Activated CD4-positive, alpha-beta T cell treated with anti-CD3 and anti-CD28 coated beads for 36 hours (primary cell): ENCODE results near the gene CCDC91. TPM values are rescaled to one million over a fixed set of nuclear protein-coding genes. Genes with fewer than 3 reads are reported as not detected.
A peak's percentile ranks its signal among the peaks of the same experiment; 100 is the strongest.

Source experiments
- ATAC-seq: fragments of 200-7000 bp; cut with Tn5 transposase; one replicate; pipeline ENCODE4 v1.10.0; 2021; ENCODE audit warnings: mild to moderate bottlenecking, moderate library complexity
- CTCF ChIA-PET: fragments of 350-600 bp; sonication (Branson Sonifier 250); formaldehyde crosslinking; loops from one replicate; lab custom pipeline; 2021; ENCODE audit warnings: antibody characterized with exemption; lab: Charles Lee
- POLR2A ChIA-PET: fragments of 350-600 bp; sonication (Branson Sonifier 250); formaldehyde crosslinking; loops from one replicate; lab custom pipeline; 2021; ENCODE audit warnings: antibody characterized with exemption, inconsistent platforms; lab: Charles Lee
- DNase-seq: peaks from one replicate; pipeline ENCODE4 v3.0.0-alpha.2; 2020
- H3K27ac Mint-ChIP-seq: one replicate; pipeline ENCODE4 v1.8.0; 2021; ENCODE audit warnings: mixed read lengths
- H3K27me3 Mint-ChIP-seq: one replicate; pipeline ENCODE4 v1.8.0; 2021; ENCODE audit warnings: mixed read lengths
- H3K36me3 Mint-ChIP-seq: one replicate; pipeline ENCODE4 v1.8.0; 2021; ENCODE audit warnings: low read depth, mixed read lengths
- H3K4me1 Mint-ChIP-seq: one replicate; pipeline ENCODE4 v1.8.0; 2021; ENCODE audit warnings: mixed read lengths
- H3K4me3 Mint-ChIP-seq: one replicate; pipeline ENCODE4 v1.8.0; 2021; ENCODE audit warnings: mild to moderate bottlenecking, moderate library complexity, mixed read lengths
- H3K9me3 Mint-ChIP-seq: one replicate; pipeline ENCODE4 v1.8.0; 2021; ENCODE audit warnings: low read depth, mixed read lengths
- intact Hi-C, 2 experiments: fragments of 100-400 bp; cut with DNase I in 1 of 2; cut with micrococcal nuclease in 1 of 2; formaldehyde crosslinking; loops; one replicate each; pipeline versions ENCODE4 v1.14.2 to v1.15.1; 2022 to 2024; cut with DNase I, micrococcal nuclease
- total RNA-seq, 2 experiments: library from RNA; stranded (reverse); gene quantifications; one replicate each; pipeline ENCODE4 v1.2.3, GENCODE V29; 2021

Gene CCDC91
- total RNA-seq, 2 experiments from 2014 or later = 13.9 to 16.0 TPM

DNA sequence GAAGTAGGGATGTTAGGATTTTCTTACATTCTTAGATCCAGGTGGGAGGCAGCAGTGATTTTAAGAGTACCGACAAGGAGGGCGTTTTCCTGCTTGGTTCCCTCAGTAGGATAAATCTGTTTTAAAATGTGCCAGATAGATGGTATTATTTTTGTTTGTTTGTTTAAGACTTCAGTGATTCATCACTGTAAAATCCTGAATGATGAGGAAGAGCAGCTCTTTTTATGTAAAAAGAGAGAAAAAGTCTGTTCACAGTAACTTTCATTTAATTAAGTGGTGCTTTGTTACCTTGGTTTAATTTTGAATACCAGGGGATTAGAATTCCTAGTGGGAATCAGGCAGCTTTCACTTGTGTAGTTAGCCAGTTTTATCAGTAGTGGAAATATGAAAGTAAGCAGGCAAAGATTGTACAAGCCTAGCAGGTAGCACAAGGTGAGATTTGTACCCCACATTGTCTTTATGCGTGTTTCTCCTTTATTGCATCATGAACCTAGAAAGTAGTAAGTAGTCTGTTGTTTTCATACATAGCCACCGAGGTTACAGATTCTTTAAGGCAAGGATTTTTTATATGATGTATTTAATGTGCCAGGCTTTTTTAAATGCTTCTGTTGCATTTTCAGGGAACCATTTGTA lies 349.6 kb downstream of the CCDC91 start:
- ATAC-seq (no peak), DNase-seq (no peak)
- Mint-ChIP-seq H3K27me3 (no peaks in the 10 kb centered on the region), H3K4me1 (peaks cover 18% of the 10 kb centered on the region), H3K4me3 (no peak overlapping the region), H3K36me3 (peaks cover 12% of the 10 kb centered on the region), H3K27ac (no peak overlapping the region), H3K9me3 (no peaks in the 10 kb centered on the region)
- ChIA-PET POLR2A (no interaction called here), CTCF (no interaction called here)
- intact Hi-C loops = no loop called here

DNA sequence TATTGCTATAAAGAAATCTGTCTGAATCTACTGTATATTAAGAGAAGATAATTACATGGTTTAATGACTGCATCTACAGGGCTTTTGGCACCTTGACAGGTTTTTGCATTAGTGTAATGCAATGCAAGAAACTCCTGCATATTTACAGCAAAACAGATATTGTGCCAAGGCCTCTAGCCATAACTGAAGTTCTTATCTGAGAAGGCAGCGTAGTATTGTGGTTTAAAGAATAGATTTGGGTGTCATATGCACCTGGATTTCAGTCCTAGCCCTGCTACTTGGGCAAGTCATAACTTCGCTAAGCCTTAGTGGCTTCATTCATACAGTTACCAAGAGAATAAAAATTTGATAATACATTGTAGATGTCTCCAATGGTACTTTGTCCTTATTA lies 350.1 kb downstream of the CCDC91 start:
- POLR2A ChIA-PET = no interaction called here
- peaks cover 18% of the 10 kb centered on the region for H3K4me1 Mint-ChIP-seq
- H3K9me3 Mint-ChIP-seq = no peaks in the 10 kb centered on the region
- H3K27me3 Mint-ChIP-seq = no peaks in the 10 kb centered on the region
- CTCF ChIA-PET = no interaction called here
- peaks cover 10% of the 10 kb centered on the region for H3K36me3 Mint-ChIP-seq
- no peak for DNase-seq
- intact Hi-C loops = no loop called here
- no peak overlapping the region for H3K4me3 Mint-ChIP-seq
- peak; percentile 23 for ATAC-seq
- H3K27ac Mint-ChIP-seq = no peak overlapping the region

DNA sequence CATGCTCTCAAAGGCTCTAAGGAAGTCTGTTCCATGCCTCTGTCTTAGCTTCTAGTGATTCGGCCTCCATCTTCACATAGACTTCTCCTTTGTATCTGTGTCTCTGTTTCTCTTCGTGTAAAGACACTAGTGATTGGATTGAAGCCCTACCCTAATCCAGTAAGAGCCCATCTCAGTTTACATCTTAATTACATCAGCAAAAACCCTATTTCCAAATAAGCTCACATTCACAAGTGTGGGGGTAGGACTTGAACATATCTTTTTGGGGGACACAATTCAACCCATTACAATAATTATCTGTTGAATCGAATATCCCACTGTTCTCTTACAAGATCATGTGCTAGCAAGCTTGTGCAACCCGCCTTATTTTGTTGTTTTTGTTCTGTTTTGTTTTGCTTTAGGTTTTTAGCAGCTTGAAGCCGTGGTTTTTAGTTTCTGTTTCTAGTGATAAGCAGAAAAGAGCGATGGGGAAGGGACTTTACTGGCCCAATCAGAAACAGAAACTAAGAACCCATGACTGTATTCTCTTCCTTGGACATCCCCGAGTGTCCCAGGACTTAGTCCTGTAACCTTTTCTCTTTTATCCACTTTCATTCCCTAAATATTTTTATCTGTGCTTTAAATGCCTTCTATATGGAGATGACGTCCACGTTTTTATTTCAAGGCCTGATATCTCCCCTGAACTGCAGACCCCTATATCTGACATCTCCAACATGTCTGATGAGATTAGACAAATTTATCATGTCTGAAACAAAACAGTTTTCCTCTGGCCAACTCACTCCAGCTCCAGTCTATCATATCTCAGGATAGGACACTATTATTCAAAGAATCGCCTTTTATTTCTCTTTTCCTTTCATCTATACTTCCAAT lies 353.0 kb downstream of the CCDC91 start:
- H3K27ac Mint-ChIP-seq = peak overlapping the region; percentile 20
- POLR2A ChIA-PET = no interaction called here
- peaks cover 11% of the 10 kb centered on the region for H3K4me1 Mint-ChIP-seq
- no peaks in the 10 kb centered on the region for H3K27me3 Mint-ChIP-seq
- no peak for DNase-seq
- no peak overlapping the region for H3K4me3 Mint-ChIP-seq
- intact Hi-C loops = no loop called here
- no peak for ATAC-seq
- peaks cover 7% of the 10 kb centered on the region for H3K36me3 Mint-ChIP-seq
- no peaks in the 10 kb centered on the region for H3K9me3 Mint-ChIP-seq
- CTCF ChIA-PET = no interaction called here

DNA sequence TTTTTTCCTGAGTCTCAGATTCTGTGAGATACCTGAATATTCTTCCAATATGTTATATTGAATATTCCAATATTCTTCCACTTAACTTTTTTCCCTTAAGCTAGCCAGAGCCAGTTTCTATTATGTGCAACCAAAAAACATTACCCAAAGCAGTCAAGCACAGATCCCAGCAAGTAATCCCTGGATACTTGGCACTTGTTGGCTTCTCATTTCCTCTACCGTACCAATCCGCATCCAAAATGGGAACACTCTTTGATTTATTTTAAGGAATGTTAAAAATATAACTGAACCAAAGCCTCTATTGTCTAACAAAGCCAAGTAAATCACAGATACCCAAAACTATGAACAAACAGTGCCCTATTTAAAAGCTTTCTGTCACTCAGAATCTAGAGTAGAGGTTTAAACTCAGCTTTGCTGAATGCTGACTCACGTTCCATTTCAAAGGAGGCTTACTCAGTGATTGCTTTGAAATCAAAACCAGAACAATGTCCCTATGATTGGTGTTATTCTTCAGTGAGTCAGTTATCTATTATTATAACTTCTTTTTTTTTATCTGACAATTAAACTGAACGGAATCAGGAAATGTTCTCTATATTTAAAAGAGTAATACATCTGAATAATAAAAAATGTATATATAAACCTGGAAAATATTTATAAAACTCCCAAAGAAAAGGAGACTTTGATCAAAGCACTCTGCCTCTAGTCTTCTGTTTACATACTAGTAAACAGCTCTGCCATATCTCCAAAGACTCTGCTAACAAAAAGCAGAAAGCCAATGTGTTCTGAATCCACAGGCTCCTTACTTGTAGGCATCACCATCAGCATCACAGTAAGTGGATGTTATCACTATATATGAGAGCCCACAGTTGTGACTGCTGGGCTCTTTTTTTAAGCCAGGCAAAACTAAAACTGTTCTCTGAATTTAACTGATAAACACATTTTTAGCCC lies 360.8 kb downstream of the CCDC91 start:
- CTCF ChIA-PET = interaction anchor here (0.6 kb wide), 2 partner anchors 9 to 405 kb away, joined by 3 read pairs; no protein-coding TSS in a partner anchor

DNA sequence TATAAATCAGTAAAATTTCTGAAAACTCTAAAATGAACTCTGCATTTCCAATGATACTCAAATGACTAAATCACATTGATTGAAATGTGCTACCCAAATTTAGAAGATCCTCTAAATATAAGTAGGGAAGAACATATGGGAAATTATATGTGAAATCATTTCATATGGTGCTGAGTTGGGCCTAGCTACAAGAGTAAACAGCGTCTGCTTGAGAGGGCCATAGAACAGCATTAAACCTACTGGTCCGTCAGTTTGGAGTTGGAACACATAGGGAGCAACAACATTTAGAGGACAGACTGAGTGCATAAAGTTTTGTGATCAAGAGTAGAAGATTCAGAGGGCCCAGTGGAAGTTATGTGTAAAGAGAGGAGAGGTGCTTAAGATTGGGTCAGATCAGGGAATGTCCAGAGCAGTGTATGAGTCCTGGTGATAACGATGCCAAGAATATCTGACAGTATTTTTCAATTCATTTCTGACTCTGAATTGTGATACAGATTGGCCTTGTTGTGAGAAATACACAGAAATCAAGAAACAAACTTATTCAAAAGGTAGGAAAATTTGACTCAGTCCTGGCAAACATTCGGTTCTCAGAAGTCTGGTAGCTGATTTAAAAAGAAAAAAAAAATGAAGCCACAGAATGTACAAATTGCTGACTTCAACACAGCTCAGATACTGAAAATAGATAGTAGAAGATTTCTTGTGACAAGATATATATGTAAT lies 362.2 kb downstream of the CCDC91 start:
- Mint-ChIP-seq H3K4me1 (peaks cover 12% of the 10 kb centered on the region), H3K4me3 (no peak overlapping the region), H3K36me3 (peaks cover 3% of the 10 kb centered on the region), H3K27me3 (no peaks in the 10 kb centered on the region), H3K27ac (peak overlapping the region; percentile 15), H3K9me3 (no peaks in the 10 kb centered on the region)
- peak; percentile 85 for ATAC-seq
- intact Hi-C loops = no loop called here
- ChIA-PET CTCF (no interaction called here), POLR2A (no interaction called here)
- no peak for DNase-seq

More for the DNA sequence above, 360.8 kb downstream of the CCDC91 start:
- DNase-seq (no peak), ATAC-seq (peak; percentile 57)
- Mint-ChIP-seq H3K9me3 (no peaks in the 10 kb centered on the region), H3K27ac (no peak overlapping the region), H3K4me1 (peaks cover 10% of the 10 kb centered on the region), H3K4me3 (no peak overlapping the region), H3K27me3 (no peaks in the 10 kb centered on the region), H3K36me3 (peaks cover 3% of the 10 kb centered on the region)
- POLR2A ChIA-PET = interaction anchor here (0.7 kb wide), 1 partner anchor 552 kb away, joined by 6 read pairs; no protein-coding TSS in a partner anchor
- intact Hi-C loops = no loop called here

DNA sequence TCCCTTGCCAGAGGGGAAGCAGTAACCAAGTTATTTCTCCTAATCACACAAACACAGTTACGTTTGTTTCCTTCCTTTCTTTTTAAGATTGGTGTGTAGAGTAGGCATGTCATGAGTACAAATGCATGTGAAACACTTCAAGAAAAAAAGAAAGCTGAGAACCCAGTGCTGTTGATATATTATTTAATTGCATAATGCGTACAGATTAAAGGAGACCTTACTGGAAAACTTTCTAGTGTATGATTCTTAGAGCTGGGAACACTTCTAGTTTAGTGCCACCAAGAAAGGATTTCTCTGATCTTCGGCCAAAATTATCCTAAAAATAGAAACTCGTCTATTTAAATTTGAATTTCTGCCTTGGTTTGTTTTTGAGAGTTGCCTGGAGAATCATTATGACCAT lies 365.5 kb downstream of the CCDC91 start:
- intact Hi-C loops = no loop called here
- Mint-ChIP-seq H3K27me3 (no peaks in the 10 kb centered on the region), H3K9me3 (no peaks in the 10 kb centered on the region), H3K4me1 (peaks cover 9% of the 10 kb centered on the region), H3K36me3 (peaks cover 2% of the 10 kb centered on the region), H3K27ac (no peak overlapping the region), H3K4me3 (no peak overlapping the region)
- DNase-seq (no peak), ATAC-seq (no peak)
- ChIA-PET POLR2A (no interaction called here), CTCF (interaction anchor here (1.0 kb wide), 1 partner anchor 11 kb away, joined by 4 read pairs; no protein-coding TSS in a partner anchor)

DNA sequence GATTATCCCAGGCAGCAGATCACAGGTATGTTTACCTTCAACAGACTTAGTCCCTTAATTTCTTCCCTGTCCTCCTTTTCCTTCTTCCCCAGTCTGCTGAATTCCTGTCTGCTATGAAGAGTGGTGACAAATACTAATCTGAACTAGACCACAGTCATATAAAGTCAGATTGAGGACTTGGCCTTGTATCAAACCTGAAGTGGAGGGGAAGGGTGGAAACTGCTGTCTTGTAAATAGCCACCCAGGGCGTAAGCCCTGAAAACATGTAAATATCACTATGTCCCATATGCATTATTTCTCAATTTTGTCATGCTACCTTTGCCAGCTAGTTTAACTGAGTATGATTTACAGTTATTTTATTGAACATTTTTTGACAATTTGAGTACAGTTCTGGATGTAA lies 368.0 kb downstream of the CCDC91 start:
- DNase-seq (no peak), ATAC-seq (no peak)
- no peaks in the 10 kb centered on the region for H3K27me3 Mint-ChIP-seq
- CTCF ChIA-PET = interaction anchor here (0.5 kb wide), 2 partner anchors 240 to 423 kb away, joined by 3 read pairs; no protein-coding TSS in a partner anchor
- peaks cover 2% of the 10 kb centered on the region for H3K36me3 Mint-ChIP-seq
- H3K4me3 Mint-ChIP-seq = no peak overlapping the region
- POLR2A ChIA-PET = no interaction called here
- no peak overlapping the region for H3K27ac Mint-ChIP-seq
- intact Hi-C loops = no loop called here
- no peaks in the 10 kb centered on the region for H3K9me3 Mint-ChIP-seq
- peaks cover 1% of the 10 kb centered on the region for H3K4me1 Mint-ChIP-seq

DNA sequence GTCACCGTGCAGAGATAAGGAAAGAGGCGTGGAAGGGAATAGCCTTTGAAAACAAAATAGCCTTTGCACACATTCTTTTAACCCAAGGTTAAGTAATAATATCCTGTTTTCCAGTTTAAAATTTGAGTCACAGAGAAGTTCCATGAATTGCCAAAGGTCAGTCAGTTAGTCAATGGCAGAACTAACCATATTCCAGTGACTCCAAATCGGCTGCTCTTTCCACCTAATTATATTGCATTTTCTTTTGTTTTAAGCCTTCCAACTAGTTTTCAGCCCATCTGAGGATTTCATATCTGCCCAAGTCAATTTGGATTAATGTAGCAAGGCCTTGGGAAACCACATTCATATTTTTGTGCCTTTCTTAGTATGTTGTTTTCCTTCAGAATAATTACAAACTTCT lies 373.0 kb downstream of the CCDC91 start:
- DNase-seq (no peak), ATAC-seq (no peak)
- no peaks in the 10 kb centered on the region for H3K9me3 Mint-ChIP-seq
- no peak overlapping the region for H3K27ac Mint-ChIP-seq
- ChIA-PET CTCF (no interaction called here), POLR2A (no interaction called here)
- H3K27me3 Mint-ChIP-seq = no peaks in the 10 kb centered on the region
- H3K4me1 Mint-ChIP-seq = no peaks in the 10 kb centered on the region
- intact Hi-C loops = no loop called here
- no peak overlapping the region for H3K4me3 Mint-ChIP-seq
- H3K36me3 Mint-ChIP-seq = peaks cover 7% of the 10 kb centered on the region

DNA sequence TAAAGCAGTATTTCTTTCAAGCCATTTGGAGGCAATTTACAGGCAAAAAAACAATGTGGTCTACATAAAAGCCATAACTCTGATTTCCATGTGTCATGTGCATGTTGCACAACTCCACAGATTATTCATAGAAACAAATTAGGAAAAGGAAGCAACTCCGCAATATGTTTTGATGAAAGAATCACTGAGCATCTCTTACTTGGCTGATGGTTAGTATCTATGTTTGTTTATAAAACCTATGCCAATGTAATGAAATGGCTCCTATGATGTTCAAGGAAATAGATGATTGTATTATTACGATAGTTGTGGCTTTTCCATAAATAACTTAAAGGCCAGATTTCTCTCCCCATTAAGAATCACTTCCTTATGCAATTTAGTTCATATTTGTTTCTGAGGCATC lies 373.7 kb downstream of the CCDC91 start:
- Mint-ChIP-seq H3K4me1 (no peaks in the 10 kb centered on the region), H3K9me3 (no peaks in the 10 kb centered on the region), H3K27ac (no peak overlapping the region), H3K4me3 (no peak overlapping the region), H3K36me3 (peaks cover 7% of the 10 kb centered on the region), H3K27me3 (no peaks in the 10 kb centered on the region)
- ChIA-PET POLR2A (no interaction called here), CTCF (no interaction called here)
- DNase-seq = no peak
- intact Hi-C loops = no loop called here
- ATAC-seq = no peak

DNA sequence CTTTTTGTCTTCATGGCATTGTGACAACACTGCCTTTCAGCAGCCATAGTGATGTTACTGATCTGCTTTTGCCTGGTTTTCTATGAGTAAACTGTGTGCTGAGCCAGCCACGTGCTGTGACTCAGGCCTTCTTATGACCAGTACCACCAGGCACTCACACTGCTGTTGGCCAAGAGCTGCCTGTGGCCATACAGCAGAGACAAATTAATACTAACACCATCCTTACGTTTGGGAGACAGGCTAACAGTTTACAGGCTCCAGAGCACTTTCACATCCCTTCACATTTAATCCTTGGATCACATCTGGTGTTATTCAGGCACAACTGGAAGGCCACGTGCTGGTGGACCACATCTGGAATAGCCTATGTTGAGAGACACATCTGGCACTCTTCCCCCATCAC lies 377.9 kb downstream of the CCDC91 start:
- ChIA-PET POLR2A (no interaction called here), CTCF (no interaction called here)
- no peaks in the 10 kb centered on the region for H3K4me1 Mint-ChIP-seq
- ATAC-seq (no peak), DNase-seq (no peak)
- H3K27ac Mint-ChIP-seq = no peak overlapping the region
- no peaks in the 10 kb centered on the region for H3K27me3 Mint-ChIP-seq
- H3K9me3 Mint-ChIP-seq = no peaks in the 10 kb centered on the region
- H3K4me3 Mint-ChIP-seq = no peak overlapping the region
- H3K36me3 Mint-ChIP-seq = peaks cover 4% of the 10 kb centered on the region
- intact Hi-C loops = no loop called here

DNA sequence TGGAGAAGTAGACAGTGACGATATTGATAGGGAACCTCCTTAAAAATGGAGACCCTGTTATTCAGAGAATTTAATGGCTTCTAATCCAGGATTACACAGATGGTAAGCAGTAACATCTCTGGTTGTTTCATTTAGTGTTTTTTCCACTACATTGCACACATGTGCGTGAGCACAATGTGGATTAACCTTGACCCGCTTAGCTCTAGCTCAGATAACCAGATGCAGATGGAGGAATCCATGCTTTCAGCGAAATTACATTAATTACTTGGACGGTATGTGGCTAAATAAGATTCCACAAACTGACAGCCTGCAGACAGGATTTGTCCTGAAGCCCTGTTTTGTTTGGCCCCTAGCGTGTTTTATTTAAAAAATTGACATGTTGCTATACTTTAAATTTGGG lies 378.4 kb downstream of the CCDC91 start:
- ATAC-seq = no peak
- no peaks in the 10 kb centered on the region for H3K4me1 Mint-ChIP-seq
- H3K27me3 Mint-ChIP-seq = no peaks in the 10 kb centered on the region
- H3K36me3 Mint-ChIP-seq = peaks cover 4% of the 10 kb centered on the region
- CTCF ChIA-PET = no interaction called here
- no peak for DNase-seq
- H3K4me3 Mint-ChIP-seq = no peak overlapping the region
- POLR2A ChIA-PET = no interaction called here
- H3K9me3 Mint-ChIP-seq = no peaks in the 10 kb centered on the region
- intact Hi-C loops = no loop called here
- H3K27ac Mint-ChIP-seq = no peak overlapping the region
